Activated CD4-positive, alpha-beta T cell treated with anti-CD3 and anti-CD28 coated beads for 36 hours (primary cell): ENCODE data around the gene MAPT. TPM values are rescaled to one million over a fixed set of nuclear protein-coding genes. Genes with fewer than 3 reads are reported as not detected.
"Not testable (repeated sequence)": the region's sequence is repeated elsewhere in the genome, so short reads cannot be mapped to it uniquely, and the experiment has no call there.

Source experiments
- ATAC-seq: fragments of 200-7000 bp; cut with Tn5 transposase; one replicate; pipeline ENCODE4 v1.10.0; 2021; ENCODE audit warnings: mild to moderate bottlenecking, moderate library complexity
- CTCF ChIA-PET: fragments of 350-600 bp; sonication (Branson Sonifier 250); formaldehyde crosslinking; loops from one replicate; lab custom pipeline; 2021; ENCODE audit warnings: antibody characterized with exemption; lab: Charles Lee
- POLR2A ChIA-PET: fragments of 350-600 bp; sonication (Branson Sonifier 250); formaldehyde crosslinking; loops from one replicate; lab custom pipeline; 2021; ENCODE audit warnings: antibody characterized with exemption, inconsistent platforms; lab: Charles Lee
- DNase-seq: peaks from one replicate; pipeline ENCODE4 v3.0.0-alpha.2; 2020
- H3K27ac Mint-ChIP-seq: one replicate; pipeline ENCODE4 v1.8.0; 2021; ENCODE audit warnings: mixed read lengths
- H3K27me3 Mint-ChIP-seq: one replicate; pipeline ENCODE4 v1.8.0; 2021; ENCODE audit warnings: mixed read lengths
- H3K36me3 Mint-ChIP-seq: one replicate; pipeline ENCODE4 v1.8.0; 2021; ENCODE audit warnings: low read depth, mixed read lengths
- H3K4me1 Mint-ChIP-seq: one replicate; pipeline ENCODE4 v1.8.0; 2021; ENCODE audit warnings: mixed read lengths
- H3K4me3 Mint-ChIP-seq: one replicate; pipeline ENCODE4 v1.8.0; 2021; ENCODE audit warnings: mild to moderate bottlenecking, moderate library complexity, mixed read lengths
- H3K9me3 Mint-ChIP-seq: one replicate; pipeline ENCODE4 v1.8.0; 2021; ENCODE audit warnings: low read depth, mixed read lengths
- intact Hi-C, 2 experiments: fragments of 100-400 bp; cut with DNase I in 1 of 2; cut with micrococcal nuclease in 1 of 2; formaldehyde crosslinking; loops; one replicate each; pipeline versions ENCODE4 v1.14.2 to v1.15.1; 2022 to 2024; cut with DNase I, micrococcal nuclease
- total RNA-seq, 2 experiments: library from RNA; stranded (reverse); gene quantifications; one replicate each; pipeline ENCODE4 v1.2.3, GENCODE V29; 2021

Gene MAPT
- total RNA-seq, 2 experiments from 2014 or later: 0.75 to 1.7 TPM

DNA sequence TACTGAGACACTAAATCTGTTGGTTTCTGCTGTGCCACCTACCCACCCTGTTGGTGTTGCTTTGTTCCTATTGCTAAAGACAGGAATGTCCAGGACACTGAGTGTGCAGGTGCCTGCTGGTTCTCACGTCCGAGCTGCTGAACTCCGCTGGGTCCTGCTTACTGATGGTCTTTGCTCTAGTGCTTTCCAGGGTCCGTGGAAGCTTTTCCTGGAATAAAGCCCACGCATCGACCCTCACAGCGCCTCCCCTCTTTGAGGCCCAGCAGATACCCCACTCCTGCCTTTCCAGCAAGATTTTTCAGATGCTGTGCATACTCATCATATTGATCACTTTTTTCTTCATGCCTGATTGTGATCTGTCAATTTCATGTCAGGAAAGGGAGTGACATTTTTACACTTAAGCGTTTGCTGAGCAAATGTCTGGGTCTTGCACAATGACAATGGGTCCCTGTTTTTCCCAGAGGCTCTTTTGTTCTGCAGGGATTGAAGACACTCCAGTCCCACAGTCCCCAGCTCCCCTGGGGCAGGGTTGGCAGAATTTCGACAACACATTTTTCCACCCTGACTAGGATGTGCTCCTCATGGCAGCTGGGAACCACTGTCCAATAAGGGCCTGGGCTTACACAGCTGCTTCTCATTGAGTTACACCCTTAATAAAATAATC is 119.3 kb downstream of the MAPT start:
- no peak overlapping the region for H3K27ac Mint-ChIP-seq
- H3K36me3 Mint-ChIP-seq: no peaks in the 10 kb centered on the region
- DNase-seq (no peak), ATAC-seq (no peak)
- H3K4me1 Mint-ChIP-seq: peaks cover 2% of the 10 kb centered on the region
- H3K9me3 Mint-ChIP-seq: no peaks in the 10 kb centered on the region
- no peak overlapping the region for H3K4me3 Mint-ChIP-seq
- H3K27me3 Mint-ChIP-seq: no peaks in the 10 kb centered on the region
- CTCF ChIA-PET: interaction anchor here (1.0 kb wide), 1 partner anchor 9 kb away, joined by 3 read pairs; no protein-coding TSS in a partner anchor
- intact Hi-C loops: loop anchor here in 1 of 2 experiments (10.0 kb wide), 1 partner anchor 59 kb away; no protein-coding TSS in a partner anchor
- POLR2A ChIA-PET: no interaction called here

DNA sequence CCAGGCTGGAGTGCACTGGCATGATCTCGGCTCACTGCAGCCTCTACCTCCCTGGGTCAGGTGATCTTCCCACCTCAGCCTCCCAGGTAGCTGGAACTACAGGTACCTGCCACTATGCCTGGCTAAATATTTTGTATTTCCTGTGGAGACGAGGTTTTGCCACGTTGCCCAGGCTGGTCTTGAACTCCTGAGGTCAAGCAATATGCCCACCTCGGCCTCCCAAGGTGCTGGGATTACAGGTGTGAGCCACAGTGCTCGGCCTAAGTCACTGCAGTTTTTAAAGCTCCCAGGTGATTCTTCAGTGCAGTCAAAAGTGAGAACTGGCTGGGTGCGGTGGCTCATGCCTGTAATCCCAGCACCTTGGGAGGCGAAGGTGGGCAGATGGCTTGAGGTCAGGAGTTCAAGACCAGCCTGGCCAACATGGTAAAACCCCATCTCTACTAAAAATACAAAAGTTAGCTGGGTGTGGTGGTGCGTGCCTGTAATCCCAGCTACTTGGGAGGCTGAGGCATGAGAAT is 125.1 kb downstream of the MAPT start:
- H3K27me3 Mint-ChIP-seq, POLR2A ChIA-PET, DNase-seq, H3K4me3 Mint-ChIP-seq, ATAC-seq, H3K9me3 Mint-ChIP-seq, H3K36me3 Mint-ChIP-seq: not testable (repeated sequence)
- peak overlapping the region; percentile 77 for H3K27ac Mint-ChIP-seq
- CTCF ChIA-PET: interaction anchor here (0.6 to 0.9 kb wide), 2 partner anchors 13 to 18 kb away, joined by 3 read pairs; no protein-coding TSS in a partner anchor
- intact Hi-C loops: loop anchor here in 1 of 2 experiments (10.0 kb wide), 1 partner anchor 65 kb away; no protein-coding TSS in a partner anchor
- H3K4me1 Mint-ChIP-seq: peaks cover 14% of the 10 kb centered on the region

DNA sequence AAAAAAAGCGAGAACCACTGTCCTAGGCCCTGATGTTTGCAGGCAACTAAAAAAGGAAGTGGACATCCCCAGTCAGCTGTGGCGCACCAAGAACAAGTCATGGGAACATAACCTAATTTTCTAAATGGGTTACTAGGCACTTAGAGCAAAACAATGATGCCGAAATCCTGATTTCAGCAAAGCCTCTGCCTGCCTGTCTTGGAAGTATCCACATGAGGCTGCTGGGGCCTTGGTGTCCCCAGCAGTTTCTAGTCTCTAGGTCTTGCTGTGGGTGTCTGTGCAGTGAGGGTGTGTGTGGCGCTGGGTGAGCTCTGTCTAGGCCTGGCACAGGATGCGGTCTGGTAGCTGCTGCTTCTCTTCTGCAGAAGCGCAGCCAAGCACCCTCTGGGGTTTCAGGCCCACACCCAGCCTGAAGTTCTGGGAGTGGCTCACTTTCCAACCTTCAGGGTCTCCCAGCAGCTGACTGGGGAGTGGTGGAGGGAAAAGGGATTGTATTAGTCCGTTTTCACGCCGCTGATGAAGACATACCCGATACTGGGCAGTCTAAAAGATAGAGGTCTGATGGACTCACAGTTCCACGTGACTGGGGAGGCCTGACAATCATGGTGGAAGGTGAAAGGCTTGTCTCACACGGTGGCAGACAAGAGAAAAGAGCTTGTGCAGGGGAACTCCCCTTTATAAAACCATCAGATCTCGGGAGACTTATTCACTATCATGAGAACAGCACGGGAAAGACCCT is 125.8 kb downstream of the MAPT start:
- H3K4me3 Mint-ChIP-seq: no peak overlapping the region
- H3K9me3 Mint-ChIP-seq: no peaks in the 10 kb centered on the region
- H3K27ac Mint-ChIP-seq: peak overlapping the region; percentile 77
- POLR2A ChIA-PET: interaction anchor here (0.7 kb wide), 1 partner anchor 34 kb away, joined by 3 read pairs; no protein-coding TSS in a partner anchor
- CTCF ChIA-PET: no interaction called here
- intact Hi-C loops: no loop called here
- H3K4me1 Mint-ChIP-seq: peaks cover 14% of the 10 kb centered on the region
- no peaks in the 10 kb centered on the region for H3K27me3 Mint-ChIP-seq
- peak; percentile 92 for ATAC-seq
- no peaks in the 10 kb centered on the region for H3K36me3 Mint-ChIP-seq
- peak; percentile 62 for DNase-seq

DNA sequence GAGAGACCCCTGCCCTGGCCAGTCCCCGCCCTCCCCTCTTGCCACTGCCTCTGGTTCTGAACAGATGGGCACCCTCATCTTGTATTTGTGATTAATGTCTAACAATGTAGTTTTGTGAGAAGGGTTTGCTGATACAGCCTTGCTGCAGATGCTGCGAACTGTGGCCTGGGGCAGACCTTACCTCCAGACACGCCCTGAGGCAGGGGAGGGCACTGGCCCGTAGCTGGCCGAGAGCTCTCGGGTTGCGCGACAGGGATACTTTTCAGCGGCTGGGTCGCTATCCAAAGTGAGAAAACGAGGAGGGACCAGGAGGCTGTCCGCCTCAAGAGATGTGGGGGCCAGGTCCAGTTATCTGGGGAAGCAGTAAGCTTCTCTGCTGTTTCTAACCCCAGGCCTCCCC is 126.6 kb downstream of the MAPT start:
- Mint-ChIP-seq H3K36me3 (peaks cover 2% of the 10 kb centered on the region), H3K27me3 (no peaks in the 10 kb centered on the region), H3K9me3 (no peaks in the 10 kb centered on the region), H3K4me3 (no peak overlapping the region), H3K4me1 (peaks cover 14% of the 10 kb centered on the region), H3K27ac (no peak overlapping the region)
- intact Hi-C loops: no loop called here
- no peak for DNase-seq
- ChIA-PET POLR2A (interaction anchor here (0.7 kb wide), 1 partner anchor 35 kb away, joined by 3 read pairs; no protein-coding TSS in a partner anchor), CTCF (interaction anchor here (0.8 kb wide), 1 partner anchor 9 kb away, joined by 5 read pairs; no protein-coding TSS in a partner anchor)
- ATAC-seq: no peak

DNA sequence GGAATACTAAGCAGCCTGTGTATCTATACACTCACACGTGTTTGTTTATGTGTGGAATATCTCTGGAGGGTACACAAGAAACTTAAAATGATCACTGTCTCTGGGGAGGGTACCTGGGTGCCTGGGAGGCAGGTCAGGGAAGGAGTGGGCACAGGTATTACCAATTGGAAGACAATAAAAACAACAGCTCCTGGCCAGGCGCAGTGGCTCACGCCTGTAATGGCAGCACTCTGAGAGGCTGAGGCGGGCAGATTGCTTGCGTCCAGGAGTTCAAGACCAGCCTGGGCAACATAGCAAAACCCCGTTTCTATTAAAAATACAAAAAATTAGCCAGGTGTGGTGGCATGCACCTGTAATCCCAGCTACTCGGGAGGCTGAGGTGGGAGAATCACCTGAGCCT is 129.0 kb downstream of the MAPT start:
- DNase-seq, ATAC-seq, H3K27me3 Mint-ChIP-seq, POLR2A ChIA-PET, H3K9me3 Mint-ChIP-seq, intact Hi-C loops, H3K4me3 Mint-ChIP-seq, H3K27ac Mint-ChIP-seq, H3K36me3 Mint-ChIP-seq: not testable (repeated sequence)
- CTCF ChIA-PET: interaction anchor here (1.1 kb wide), 1 partner anchor 86 kb away, joined by 3 read pairs; no protein-coding TSS in a partner anchor
- peaks cover 14% of the 10 kb centered on the region for H3K4me1 Mint-ChIP-seq

DNA sequence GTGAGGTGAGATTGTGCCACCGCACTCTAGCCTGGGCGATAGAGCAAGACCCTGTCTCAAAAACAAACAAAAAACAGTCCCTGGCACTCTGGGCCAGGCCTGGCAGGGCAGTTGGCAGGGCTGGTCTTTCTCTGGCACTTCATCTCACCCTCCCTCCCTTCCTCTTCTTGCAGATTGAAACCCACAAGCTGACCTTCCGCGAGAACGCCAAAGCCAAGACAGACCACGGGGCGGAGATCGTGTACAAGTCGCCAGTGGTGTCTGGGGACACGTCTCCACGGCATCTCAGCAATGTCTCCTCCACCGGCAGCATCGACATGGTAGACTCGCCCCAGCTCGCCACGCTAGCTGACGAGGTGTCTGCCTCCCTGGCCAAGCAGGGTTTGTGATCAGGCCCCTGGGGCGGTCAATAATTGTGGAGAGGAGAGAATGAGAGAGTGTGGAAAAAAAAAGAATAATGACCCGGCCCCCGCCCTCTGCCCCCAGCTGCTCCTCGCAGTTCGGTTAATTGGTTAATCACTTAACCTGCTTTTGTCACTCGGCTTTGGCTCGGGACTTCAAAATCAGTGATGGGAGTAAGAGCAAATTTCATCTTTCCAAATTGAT is 129.5 kb downstream of the MAPT start:
- H3K27me3 Mint-ChIP-seq: no peaks in the 10 kb centered on the region
- H3K36me3 Mint-ChIP-seq: peaks cover 2% of the 10 kb centered on the region
- H3K9me3 Mint-ChIP-seq: no peaks in the 10 kb centered on the region
- H3K27ac Mint-ChIP-seq: no peak overlapping the region
- POLR2A ChIA-PET: no interaction called here
- DNase-seq (no peak), ATAC-seq (no peak)
- H3K4me3 Mint-ChIP-seq: no peak overlapping the region
- H3K4me1 Mint-ChIP-seq: peaks cover 12% of the 10 kb centered on the region
- CTCF ChIA-PET: interaction anchor here (0.7 to 1.1 kb wide), 2 partner anchors 86 to 152 kb away, joined by 3 read pairs; no protein-coding TSS in a partner anchor
- intact Hi-C loops: no loop called here

DNA sequence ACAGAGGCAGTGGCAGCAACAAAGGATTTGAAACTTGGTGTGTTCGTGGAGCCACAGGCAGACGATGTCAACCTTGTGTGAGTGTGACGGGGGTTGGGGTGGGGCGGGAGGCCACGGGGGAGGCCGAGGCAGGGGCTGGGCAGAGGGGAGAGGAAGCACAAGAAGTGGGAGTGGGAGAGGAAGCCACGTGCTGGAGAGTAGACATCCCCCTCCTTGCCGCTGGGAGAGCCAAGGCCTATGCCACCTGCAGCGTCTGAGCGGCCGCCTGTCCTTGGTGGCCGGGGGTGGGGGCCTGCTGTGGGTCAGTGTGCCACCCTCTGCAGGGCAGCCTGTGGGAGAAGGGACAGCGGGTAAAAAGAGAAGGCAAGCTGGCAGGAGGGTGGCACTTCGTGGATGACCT is 130.2 kb downstream of the MAPT start:
- CTCF ChIA-PET: interaction anchor here (0.7 kb wide), 1 partner anchor 151 kb away, joined by 3 read pairs; no protein-coding TSS in a partner anchor
- Mint-ChIP-seq H3K4me1 (peaks cover 15% of the 10 kb centered on the region), H3K4me3 (no peak overlapping the region), H3K36me3 (peaks cover 9% of the 10 kb centered on the region), H3K27ac (no peak overlapping the region), H3K27me3 (no peaks in the 10 kb centered on the region), H3K9me3 (no peaks in the 10 kb centered on the region)
- ATAC-seq (no peak), DNase-seq (no peak)
- intact Hi-C loops: no loop called here
- POLR2A ChIA-PET: no interaction called here

DNA sequence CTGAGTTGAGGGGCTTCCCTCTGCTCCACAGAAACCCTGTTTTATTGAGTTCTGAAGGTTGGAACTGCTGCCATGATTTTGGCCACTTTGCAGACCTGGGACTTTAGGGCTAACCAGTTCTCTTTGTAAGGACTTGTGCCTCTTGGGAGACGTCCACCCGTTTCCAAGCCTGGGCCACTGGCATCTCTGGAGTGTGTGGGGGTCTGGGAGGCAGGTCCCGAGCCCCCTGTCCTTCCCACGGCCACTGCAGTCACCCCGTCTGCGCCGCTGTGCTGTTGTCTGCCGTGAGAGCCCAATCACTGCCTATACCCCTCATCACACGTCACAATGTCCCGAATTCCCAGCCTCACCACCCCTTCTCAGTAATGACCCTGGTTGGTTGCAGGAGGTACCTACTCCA is 130.7 kb downstream of the MAPT start:
- DNase-seq: no peak
- Mint-ChIP-seq H3K4me1 (peaks cover 13% of the 10 kb centered on the region), H3K4me3 (no peak overlapping the region), H3K9me3 (no peaks in the 10 kb centered on the region), H3K27ac (no peak overlapping the region), H3K27me3 (no peaks in the 10 kb centered on the region), H3K36me3 (peaks cover 12% of the 10 kb centered on the region)
- intact Hi-C loops: no loop called here
- ChIA-PET POLR2A (no interaction called here), CTCF (no interaction called here)
- ATAC-seq: no peak

DNA sequence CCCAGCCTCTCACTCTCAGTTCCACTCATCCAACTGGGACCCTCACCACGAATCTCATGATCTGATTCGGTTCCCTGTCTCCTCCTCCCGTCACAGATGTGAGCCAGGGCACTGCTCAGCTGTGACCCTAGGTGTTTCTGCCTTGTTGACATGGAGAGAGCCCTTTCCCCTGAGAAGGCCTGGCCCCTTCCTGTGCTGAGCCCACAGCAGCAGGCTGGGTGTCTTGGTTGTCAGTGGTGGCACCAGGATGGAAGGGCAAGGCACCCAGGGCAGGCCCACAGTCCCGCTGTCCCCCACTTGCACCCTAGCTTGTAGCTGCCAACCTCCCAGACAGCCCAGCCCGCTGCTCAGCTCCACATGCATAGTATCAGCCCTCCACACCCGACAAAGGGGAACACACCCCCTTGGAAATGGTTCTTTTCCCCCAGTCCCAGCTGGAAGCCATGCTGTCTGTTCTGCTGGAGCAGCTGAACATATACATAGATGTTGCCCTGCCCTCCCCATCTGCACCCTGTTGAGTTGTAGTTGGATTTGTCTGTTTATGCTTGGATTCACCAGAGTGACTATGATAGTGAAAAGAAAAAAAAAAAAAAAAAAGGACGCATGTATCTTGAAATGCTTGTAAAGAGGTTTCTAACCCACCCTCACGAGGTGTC is 131.3 kb downstream of the MAPT start:
- Mint-ChIP-seq H3K36me3 (peaks cover 17% of the 10 kb centered on the region), H3K27ac (peak overlapping the region; percentile 47), H3K4me3 (no peak overlapping the region), H3K27me3 (no peaks in the 10 kb centered on the region), H3K4me1 (peaks cover 7% of the 10 kb centered on the region), H3K9me3 (no peaks in the 10 kb centered on the region)
- CTCF ChIA-PET: no interaction called here
- intact Hi-C loops: loop anchor here in 1 of 2 experiments (2.0 kb wide), 1 partner anchor 77 kb away; no protein-coding TSS in a partner anchor
- POLR2A ChIA-PET: no interaction called here
- no peak for DNase-seq
- ATAC-seq: no peak

DNA sequence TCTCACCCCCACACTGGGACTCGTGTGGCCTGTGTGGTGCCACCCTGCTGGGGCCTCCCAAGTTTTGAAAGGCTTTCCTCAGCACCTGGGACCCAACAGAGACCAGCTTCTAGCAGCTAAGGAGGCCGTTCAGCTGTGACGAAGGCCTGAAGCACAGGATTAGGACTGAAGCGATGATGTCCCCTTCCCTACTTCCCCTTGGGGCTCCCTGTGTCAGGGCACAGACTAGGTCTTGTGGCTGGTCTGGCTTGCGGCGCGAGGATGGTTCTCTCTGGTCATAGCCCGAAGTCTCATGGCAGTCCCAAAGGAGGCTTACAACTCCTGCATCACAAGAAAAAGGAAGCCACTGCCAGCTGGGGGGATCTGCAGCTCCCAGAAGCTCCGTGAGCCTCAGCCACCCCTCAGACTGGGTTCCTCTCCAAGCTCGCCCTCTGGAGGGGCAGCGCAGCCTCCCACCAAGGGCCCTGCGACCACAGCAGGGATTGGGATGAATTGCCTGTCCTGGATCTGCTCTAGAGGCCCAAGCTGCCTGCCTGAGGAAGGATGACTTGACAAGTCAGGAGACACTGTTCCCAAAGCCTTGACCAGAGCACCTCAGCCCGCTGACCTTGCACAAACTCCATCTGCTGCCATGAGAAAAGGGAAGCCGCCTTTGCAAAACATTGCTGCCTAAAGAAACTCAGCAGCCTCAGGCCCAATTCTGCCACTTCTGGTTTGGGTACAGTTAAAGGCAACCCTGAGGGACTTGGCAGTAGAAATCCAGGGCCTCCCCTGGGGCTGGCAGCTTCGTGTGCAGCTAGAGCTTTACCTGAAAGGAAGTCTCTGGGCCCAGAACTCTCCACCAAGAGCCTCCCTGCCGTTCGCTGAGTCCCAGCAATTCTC is 132.1 kb downstream of the MAPT start:
- intact Hi-C loops: loop anchor here in 1 of 2 experiments (2.0 kb wide), 1 partner anchor 78 kb away; no protein-coding TSS in a partner anchor
- no peaks in the 10 kb centered on the region for H3K27me3 Mint-ChIP-seq
- H3K4me1 Mint-ChIP-seq: peaks cover 4% of the 10 kb centered on the region
- ATAC-seq (no peak), DNase-seq (no peak)
- H3K9me3 Mint-ChIP-seq: no peaks in the 10 kb centered on the region
- H3K4me3 Mint-ChIP-seq: no peak overlapping the region
- ChIA-PET POLR2A (no interaction called here), CTCF (interaction anchor here (1.0 kb wide), 1 partner anchor 24 kb away, joined by 3 read pairs; no protein-coding TSS in a partner anchor)
- peaks cover 24% of the 10 kb centered on the region for H3K36me3 Mint-ChIP-seq
- no peak overlapping the region for H3K27ac Mint-ChIP-seq
